Ovary (tissue), 9 donors: ENCODE data around the gene RAB4A. TPM values are rescaled to one million over a fixed set of nuclear protein-coding genes. Genes with fewer than 3 reads are reported as not detected.

Experiments used
- DNase-seq, 5 donors: peaks; one replicate each; pipeline ENCODE4 v3.0.0-alpha.2; 2019 to 2020
- H3K27ac ChIP-seq, 2 donors: fragments of 200-600 bp; one replicate each; pipeline versions ENCODE4 v1.5.1 to v1.8.0; 2019 to 2022
- H3K27me3 ChIP-seq: fragments of 200-600 bp; one replicate; pipeline ENCODE4 v1.8.0; 2022
- H3K36me3 ChIP-seq: fragments of 200-600 bp; sonication (generic); one replicate; pipeline ENCODE4 v1.5.1; 2019
- H3K4me1 ChIP-seq: one replicate; pipeline ENCODE4 v1.8.1; 2013; ENCODE audit warnings: mild to moderate bottlenecking, moderate library complexity; ENCODE audit not compliant: insufficient read depth
- H3K4me3 ChIP-seq: fragments of 200-600 bp; sonication (generic); one replicate; pipeline ENCODE4 v1.5.1; 2017
- H3K9me3 ChIP-seq, 2 donors: fragments of 200-600 bp in 1 of 2; sonication (generic) in 1 of 2; one replicate each; pipeline versions ENCODE4 v1.5.1 to v1.8.1; 2013 to 2019; ENCODE audit warnings: mild to moderate bottlenecking in 1 of 2, moderate library complexity in 1 of 2
- CTCF ChIP-seq, 3 donors: fragments of 450-650 bp in 2 of 3; fragments of 200-600 bp in 1 of 3; IDR thresholded peaks; one replicate each; pipeline versions ENCODE4 v1.5.1 to v1.8.0; 2016 to 2022; ENCODE audit warnings: antibody characterized with exemption in 3 of 3, mild to moderate bottlenecking in 1 of 3
- EP300 ChIP-seq: sonication (generic); formaldehyde crosslinking; IDR thresholded peaks from one replicate; pipeline ENCODE4 v1.6.1; 2017; ENCODE audit warnings: antibody characterized with exemption
- POLR2A ChIP-seq: fragments of 450-650 bp; IDR thresholded peaks from one replicate; pipeline ENCODE4 v1.6.1; 2017; ENCODE audit warnings: antibody characterized with exemption, mild to moderate bottlenecking, moderate library complexity
- WGBS, 3 donors: extraction: QIAGEN DNeasy Blood & Tissue Kit in 1 of 3; methylation state at CpG; one replicate each; pipeline versions ENCODE4 v1.1.5 to v1.1.7; 2013 to 2017; 5-methylcytosine and 5-hydroxymethylcytosine counted together
- intact Hi-C, 4 donors: fragments of 100-400 bp; cut with DNase I; formaldehyde crosslinking; loops; one replicate each; pipeline versions ENCODE4 v1.11.0 to v1.15.1; 2022 to 2023
- polyA plus RNA-seq, 2 donors: library from polyadenylated mRNA; stranded (reverse); fragments of 200-250 nt in 1 of 2; fragments of 350-450 nt in 1 of 2; fragmentation: Illumina TruSeq in 1 of 2; extraction: RNeasy Lipid Tissue Mini Kit (QIAGEN cat#74804) in 1 of 2; gene quantifications; one replicate each; pipeline ENCODE4 v1.2.3, GENCODE V29; 2013 to 2014
- total RNA-seq, 7 donors: library from RNA; depleted of rRNA in 2 of 7; stranded (reverse); fragments of >200 nt in 2 of 7; fragmentation: NEBNext Ultra II Directional in 3 of 7; extraction: Animal tissue kit (Norgen Biotek cat#: 25700) in 3 of 7; gene quantifications; one replicate each; pipeline versions ENCODE4 v1.1.0 to v1.2.4, GENCODE V29; 2016 to 2023
- donor health status: DM: no; HTN: no; CAD: no; lungs with moderate emphysema.
- donor health status: DM: no; HTN: no; CAD: no.
- donor health status: Bipolar disorder and iron deficiency.
- donor health status: DM: yes; HTN: yes; CAD: no.
- donor health status: DM: no; HTN: no; CAD: no.
- donor health status: DM: yes; HTN: yes; CAD: no.

RAB4A gene
- total and polyA plus RNA-seq, 9 donors: 19.5 to 69.2 (median 44.3) TPM

- H3K27ac ChIP-seq: no peak overlapping the region
- 75 to 97% (median 80%) methylated on average over 2 of the region's 2 CpGs for WGBS, 3 donors
- H3K27me3 ChIP-seq: no peaks in the 10 kb centered on the region
- DNase-seq: no peak
- intact Hi-C loops: no loop called here
- no peaks in the 10 kb centered on the region for H3K9me3 ChIP-seq
- TF ChIP-seq POLR2A (no peak), CTCF (IDR thresholded peaks at IDR 0.05) (no peak), EP300 (no peak)
- no peaks in the 10 kb centered on the region for H3K4me1 ChIP-seq
- H3K4me3 ChIP-seq: no peak overlapping the region
- no peaks in the 10 kb centered on the region for H3K36me3 ChIP-seq
Observed at GRCh38 chr1:229334269-229334668, 63.4 kb downstream of the RAB4A start.

- Histone ChIP-seq H3K27me3 (no peaks in the 10 kb centered on the region), H3K9me3 (no peaks in the 10 kb centered on the region), H3K27ac (no peak overlapping the region), H3K4me1 (peaks cover 2% of the 10 kb centered on the region), H3K4me3 (no peak overlapping the region), H3K36me3 (no peaks in the 10 kb centered on the region)
- WGBS, 3 donors: 94 to 98% (median 98%) methylated on average over 2 of the region's 2 CpGs
- DNase-seq: no peak
- TF ChIP-seq EP300 (no peak), POLR2A (no peak), CTCF (IDR thresholded peaks at IDR 0.05) (no peak)
- intact Hi-C loops: no loop called here
Observed at GRCh38 chr1:229334716-229335115, 63.8 kb downstream of the RAB4A start.

GRCh38 chr1:229336345-229336744 lies 65.4 kb downstream of the RAB4A start:
- intact Hi-C loops: no loop called here

GRCh38 chr1:229339086-229339485 lies 68.2 kb downstream of the RAB4A start:
- Histone ChIP-seq H3K36me3 (no peaks in the 10 kb centered on the region), H3K27ac (no peak overlapping the region), H3K27me3 (no peaks in the 10 kb centered on the region), H3K4me3 (no peak overlapping the region), H3K9me3 (no peaks in the 10 kb centered on the region), H3K4me1 (peaks cover 2% of the 10 kb centered on the region)
- 74 to 79% (median 76%) methylated on average over 4 of the region's 4 CpGs for WGBS, 3 donors
- DNase-seq: no peak
- TF ChIP-seq CTCF (IDR thresholded peaks at IDR 0.05) (no peak), EP300 (no peak), POLR2A (no peak)
- intact Hi-C loops: no loop called here

More at GRCh38 chr1:229336345-229336744, 65.4 kb downstream of the RAB4A start:
- TF ChIP-seq POLR2A: no peak
- TF ChIP-seq CTCF (IDR thresholded peaks at IDR 0.05): no peak
- no peak for TF ChIP-seq EP300
- DNase-seq: no peak
- Histone ChIP-seq H3K9me3 (no peaks in the 10 kb centered on the region), H3K27me3 (no peaks in the 10 kb centered on the region), H3K4me3 (no peak overlapping the region), H3K36me3 (no peaks in the 10 kb centered on the region), H3K27ac (no peak overlapping the region), H3K4me1 (peaks cover 2% of the 10 kb centered on the region)
- WGBS, 3 donors: 67 to 68% (median 68%) methylated on average over 3 of the region's 3 CpGs

- H3K27me3 ChIP-seq: no peaks in the 10 kb centered on the region
- H3K4me3 ChIP-seq: no peak overlapping the region
- no peaks in the 10 kb centered on the region for H3K36me3 ChIP-seq
- WGBS, 3 donors: 97 to 98% (median 97%) methylated on average over 3 of the region's 3 CpGs
- intact Hi-C loops: no loop called here
- TF ChIP-seq CTCF (IDR thresholded peaks at IDR 0.05): no peak
- TF ChIP-seq EP300: no peak
- no peak for TF ChIP-seq POLR2A
- DNase-seq: no peak
- no peaks in the 10 kb centered on the region for H3K9me3 ChIP-seq
- H3K27ac ChIP-seq: no peak overlapping the region
- H3K4me1 ChIP-seq: peaks cover 2% of the 10 kb centered on the region
Observed at GRCh38 chr1:229339520-229339919, 68.6 kb downstream of the RAB4A start.
